ENCODE results near the gene LARP4B.

LARP4B gene

GRCh38 chr10:924524-924859, 7.0 kb downstream of the LARP4B start:
- DNase-seq (ENCODE audit: low spot score) = no peak

DNA sequence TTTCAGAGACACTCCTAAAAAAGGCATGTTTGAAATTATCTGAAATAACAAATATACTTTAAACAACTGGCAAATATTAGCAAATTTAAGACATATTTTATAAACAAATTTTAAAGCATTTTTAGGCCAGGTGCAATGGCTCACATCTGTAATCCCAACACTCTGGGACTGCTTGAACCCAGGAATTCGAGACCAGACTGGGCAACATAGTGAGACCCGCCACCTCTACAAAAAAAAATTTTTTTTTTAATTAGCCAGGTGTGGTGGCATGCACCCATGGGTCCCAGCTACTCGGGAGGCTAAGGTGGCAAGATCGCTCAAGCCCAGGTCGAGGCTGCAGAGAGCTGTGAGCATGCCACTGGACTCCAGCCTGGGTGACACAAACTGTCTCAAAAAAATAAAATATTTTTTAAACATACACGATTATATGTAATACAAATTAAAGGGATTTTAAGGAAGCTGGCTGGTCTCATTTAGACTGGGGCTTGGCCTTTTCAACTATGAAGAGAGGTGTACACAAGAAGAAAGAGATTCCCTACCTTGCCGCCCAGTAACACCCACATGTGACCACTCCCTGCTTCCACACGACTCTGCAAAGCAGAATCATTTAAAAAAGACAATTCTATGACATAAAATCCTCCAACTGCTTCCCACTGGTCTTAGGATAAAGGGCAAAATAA, 7.5 kb downstream of the LARP4B start:
- DNase-seq (ENCODE audit: low spot score) = no peak

GRCh38 chr10:921471-922414, 9.8 kb downstream of the LARP4B start:
- DNase-seq (ENCODE audit: low spot score) = peak; percentile 44

GRCh38 chr10:920450-920849, 11.1 kb downstream of the LARP4B start:
- DNase-seq (ENCODE audit: low spot score) = no peak

DNA sequence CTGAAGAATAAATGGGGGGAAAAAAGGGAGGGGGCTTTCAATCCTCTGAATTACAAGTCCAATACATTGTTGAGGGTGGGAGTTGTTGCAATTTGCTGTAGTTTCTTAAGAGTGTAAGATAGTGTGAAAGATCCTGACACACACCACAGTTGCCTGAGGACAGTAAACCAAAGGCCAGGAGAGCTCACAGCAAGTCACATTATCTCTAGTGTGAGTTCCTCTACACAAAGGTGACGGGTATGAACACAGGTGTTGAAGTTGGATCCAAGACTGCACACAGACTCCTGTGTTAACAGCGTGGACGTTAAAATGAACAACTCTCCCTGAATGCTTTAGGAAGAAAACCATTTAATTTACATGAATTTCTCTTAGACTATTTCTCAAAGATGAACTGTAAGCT, 12.0 kb downstream of the LARP4B start:
- no peak for DNase-seq (ENCODE audit: low spot score)

DNA sequence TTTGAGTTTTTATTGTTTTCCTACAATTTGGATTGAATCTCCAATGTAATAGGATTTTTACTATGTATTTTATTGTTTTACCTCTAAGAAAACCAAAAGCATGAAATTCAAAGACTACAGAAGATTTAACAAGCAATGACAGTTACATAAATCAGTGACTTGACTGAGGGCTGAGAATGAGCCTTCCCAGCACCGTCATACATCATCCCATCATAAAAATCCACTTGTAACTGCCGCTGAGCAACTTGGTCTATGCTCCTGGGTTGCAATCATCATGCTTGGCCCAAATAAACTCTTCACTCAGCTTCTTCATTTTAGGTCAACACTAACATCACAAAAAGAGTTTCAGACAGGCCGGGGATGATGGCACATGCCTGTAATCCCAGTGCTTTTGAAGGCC, 13.5 kb downstream of the LARP4B start:
- no peak for DNase-seq (ENCODE audit: low spot score)

- no peak for DNase-seq (ENCODE audit: low spot score)
These were observed 14.1 kb downstream of the LARP4B start for GRCh38 chr10:917416-917720.

GRCh38 chr10:916716-917415, 14.6 kb downstream of the LARP4B start:
- no peak for DNase-seq (ENCODE audit: low spot score)

- DNase-seq (ENCODE audit: low spot score) = peak; percentile 52
These were observed 21.7 kb downstream of the LARP4B start for GRCh38 chr10:909831-910230.

DNA sequence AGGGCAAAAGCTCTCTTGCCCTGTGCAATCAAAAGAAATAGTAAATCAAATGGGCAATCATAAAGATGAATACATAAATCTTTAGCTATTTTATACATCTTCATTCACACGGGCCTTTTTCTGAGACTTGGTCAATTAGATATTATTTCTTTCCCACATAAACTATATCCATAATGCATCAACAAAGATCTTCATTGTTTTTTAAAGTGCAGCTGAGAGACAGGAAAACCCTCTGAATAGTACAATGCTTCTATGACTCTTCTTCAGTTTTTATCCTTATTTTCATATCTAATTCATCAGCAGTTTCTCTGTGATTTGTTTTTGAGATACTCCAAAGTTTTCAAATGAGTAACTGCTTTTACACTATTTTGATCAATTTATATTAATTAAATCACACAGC, 25.5 kb downstream of the LARP4B start:
- DNase-seq (ENCODE audit: low spot score) = no peak

- DNase-seq (ENCODE audit: low spot score) = peak; percentile 25
These were observed 26.0 kb downstream of the LARP4B start for GRCh38 chr10:905503-905902.

GRCh38 chr10:904403-904802, 27.1 kb downstream of the LARP4B start:
- no peak for DNase-seq (ENCODE audit: low spot score)

- no peak for DNase-seq (ENCODE audit: low spot score)
These were observed 33.4 kb downstream of the LARP4B start for GRCh38 chr10:898141-898540.

DNA sequence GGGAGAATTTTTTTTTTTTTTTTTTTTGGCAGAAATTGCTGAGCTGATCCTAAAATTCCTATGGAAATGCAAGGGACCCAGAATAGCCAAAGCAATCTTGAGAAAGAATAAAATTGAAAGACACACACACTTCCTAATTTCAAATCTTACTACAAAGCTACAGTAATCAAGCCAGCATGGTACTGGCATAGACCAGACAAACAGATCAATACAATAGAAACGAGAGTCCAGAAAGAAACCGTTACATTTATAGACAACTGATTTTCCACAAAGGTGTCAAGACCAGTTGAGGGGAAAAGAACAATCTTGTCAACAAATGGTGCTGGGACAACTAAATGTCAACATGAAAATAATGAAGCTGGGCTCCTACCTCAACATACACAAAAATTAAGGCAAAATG, 34.5 kb downstream of the LARP4B start:
- no peak for DNase-seq (ENCODE audit: low spot score)

- DNase-seq (ENCODE audit: low spot score) = no peak
These were observed 36.2 kb downstream of the LARP4B start for GRCh38 chr10:895324-895723.

DNA sequence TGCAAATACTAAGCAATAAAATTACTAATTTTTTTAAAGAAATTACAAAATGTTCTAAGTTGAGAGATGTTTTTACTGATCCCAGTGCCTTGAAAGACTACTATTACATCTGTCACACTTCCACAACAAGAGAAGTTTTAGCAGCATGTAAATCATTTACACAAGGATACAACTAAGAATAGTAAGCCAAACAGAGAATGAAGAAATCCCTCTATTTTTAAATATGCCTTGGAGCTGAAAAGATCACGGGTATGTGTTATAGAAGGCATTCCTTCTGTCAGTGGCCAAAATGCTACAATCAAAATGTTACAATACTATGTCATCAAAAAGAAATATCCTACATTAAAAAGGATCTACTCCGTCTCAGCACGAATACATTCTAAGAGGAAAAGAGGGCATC, 52.6 kb downstream of the LARP4B start:
- DNase-seq (ENCODE audit: low spot score) = no peak

- peak; percentile 24 for DNase-seq (ENCODE audit: low spot score)
These were observed 53.2 kb downstream of the LARP4B start for GRCh38 chr10:878333-878759.

GRCh38 chr10:876438-876837, 55.1 kb downstream of the LARP4B start:
- no peak for DNase-seq (ENCODE audit: low spot score)

DNA sequence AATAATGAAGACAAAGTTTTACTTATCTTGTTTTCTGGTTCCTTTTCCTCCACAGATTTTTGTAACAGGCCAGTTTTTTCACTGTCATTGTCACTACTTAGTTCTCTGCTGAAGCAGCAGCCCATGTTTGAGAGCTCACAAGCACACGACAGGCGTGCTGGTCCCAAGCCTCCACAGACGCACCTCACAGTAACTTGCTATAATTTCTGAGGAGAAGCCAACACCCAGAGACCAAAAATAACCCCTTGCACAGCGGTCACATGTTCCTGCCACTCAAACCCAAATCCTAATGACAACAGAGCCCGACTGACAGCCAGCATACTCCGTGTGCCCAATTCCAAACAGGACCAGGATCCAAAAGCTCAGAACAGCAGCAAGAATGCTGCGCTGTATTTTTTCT, 58.5 kb downstream of the LARP4B start:
- DNase-seq (ENCODE audit: low spot score) = no peak

DNA sequence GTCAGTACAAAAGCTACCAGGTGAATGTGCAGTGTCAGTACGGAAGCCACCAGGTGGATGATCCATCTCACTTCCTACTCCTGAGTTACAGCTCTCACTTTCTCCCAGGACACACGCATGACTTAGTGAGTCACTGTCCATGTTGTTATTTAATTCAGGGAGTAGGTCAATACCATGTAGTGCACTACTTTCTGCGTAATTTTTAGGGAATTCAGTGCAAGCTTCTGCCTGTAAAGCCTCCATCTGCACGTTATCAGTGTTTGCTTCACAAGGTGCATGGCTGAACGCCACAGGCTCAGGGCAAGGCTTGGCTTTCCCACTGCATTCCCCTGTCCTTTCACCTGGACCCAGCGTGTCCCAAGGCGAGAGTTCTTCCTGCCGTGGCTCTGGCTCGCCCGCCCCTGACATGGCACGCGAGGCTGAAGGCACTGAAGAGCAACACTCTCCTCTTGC, 59.5 kb downstream of the LARP4B start:
- no peak for DNase-seq (ENCODE audit: low spot score)

DNA sequence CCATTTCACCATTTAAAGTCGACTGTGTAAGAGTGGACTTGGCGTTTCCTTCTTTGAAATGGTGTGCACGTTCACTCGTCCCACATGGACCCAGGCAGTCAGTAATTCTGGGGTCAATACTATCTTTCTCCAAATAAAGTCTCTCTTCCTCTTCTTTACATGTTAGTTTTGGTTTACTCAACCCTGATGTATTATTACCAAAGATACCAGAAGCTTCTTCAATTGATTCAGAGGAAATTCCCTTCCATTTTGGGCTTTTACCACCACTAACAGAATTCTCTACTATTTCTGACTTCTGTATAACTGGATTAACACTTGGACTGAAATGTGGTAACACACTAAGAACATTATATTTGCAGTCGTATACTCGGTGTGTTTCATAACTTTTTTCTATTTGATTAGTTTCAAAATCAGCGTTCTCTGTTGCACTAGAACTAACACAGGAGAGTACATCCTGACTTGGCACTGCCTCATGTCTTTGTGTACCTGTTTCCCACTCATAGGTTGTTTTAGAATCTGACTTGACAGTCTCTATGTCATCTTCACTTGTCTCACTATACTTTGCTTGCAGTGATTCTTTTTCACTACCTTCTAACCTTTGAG, 60.8 kb downstream of the LARP4B start:
- DNase-seq (ENCODE audit: low spot score) = no peak

GRCh38 chr10:869171-869570, 62.3 kb downstream of the LARP4B start:
- no peak for DNase-seq (ENCODE audit: low spot score)

GRCh38 chr10:867807-868206, 63.7 kb downstream of the LARP4B start:
- no peak for DNase-seq (ENCODE audit: low spot score)
